Measurements from ENCODE around the gene DOCK4.

Gene DOCK4

GRCh38 chr7:111760043-111760442 lies 446.2 kb downstream of the DOCK4 start:
- DNase-seq (ENCODE audit: low spot score) = no peak

GRCh38 chr7:111758332-111758731 lies 447.9 kb downstream of the DOCK4 start:
- no peak for DNase-seq (ENCODE audit: low spot score)

GRCh38 chr7:111756687-111757178 lies 449.5 kb downstream of the DOCK4 start:
- no peak for DNase-seq (ENCODE audit: low spot score)

GRCh38 chr7:111755383-111755782 lies 450.8 kb downstream of the DOCK4 start:
- DNase-seq (ENCODE audit: low spot score) = no peak

GRCh38 chr7:111753968-111754367 lies 452.2 kb downstream of the DOCK4 start:
- DNase-seq (ENCODE audit: low spot score) = no peak

GRCh38 chr7:111752022-111752582 lies 454.1 kb downstream of the DOCK4 start:
- no peak for DNase-seq (ENCODE audit: low spot score)

- DNase-seq (ENCODE audit: low spot score) = no peak
Measured at GRCh38 chr7:111750878-111751277, 455.3 kb downstream of the DOCK4 start.

- no peak for DNase-seq (ENCODE audit: low spot score)
Measured at GRCh38 chr7:111750228-111750627, 456.0 kb downstream of the DOCK4 start.

- DNase-seq (ENCODE audit: low spot score) = no peak
Measured at GRCh38 chr7:111749625-111750024, 456.6 kb downstream of the DOCK4 start.

- no peak for DNase-seq (ENCODE audit: low spot score)
Measured at GRCh38 chr7:111747718-111748117, 458.5 kb downstream of the DOCK4 start.

- no peak for DNase-seq (ENCODE audit: low spot score)
Measured at GRCh38 chr7:111746950-111747349, 459.2 kb downstream of the DOCK4 start.

- no peak for DNase-seq (ENCODE audit: low spot score)
Measured at GRCh38 chr7:111744501-111745155, 461.6 kb downstream of the DOCK4 start.

GRCh38 chr7:111743244-111743847 lies 462.9 kb downstream of the DOCK4 start:
- DNase-seq (ENCODE audit: low spot score) = no peak

- DNase-seq (ENCODE audit: low spot score) = no peak
Measured at GRCh38 chr7:111741811-111742240, 464.4 kb downstream of the DOCK4 start.

- no peak for DNase-seq (ENCODE audit: low spot score)
Measured at GRCh38 chr7:111740942-111741341, 465.3 kb downstream of the DOCK4 start.

GRCh38 chr7:111736552-111736874 lies 469.7 kb downstream of the DOCK4 start:
- no peak for DNase-seq (ENCODE audit: low spot score)

GRCh38 chr7:111735661-111736551 lies 470.3 kb downstream of the DOCK4 start:
- DNase-seq (ENCODE audit: low spot score) = no peak

- DNase-seq (ENCODE audit: low spot score) = no peak
Measured at GRCh38 chr7:111734954-111735660, 471.1 kb downstream of the DOCK4 start.

- DNase-seq (ENCODE audit: low spot score) = no peak
Measured at GRCh38 chr7:111732923-111733322, 473.3 kb downstream of the DOCK4 start.

GRCh38 chr7:111730476-111731300 lies 475.5 kb downstream of the DOCK4 start:
- no peak for DNase-seq (ENCODE audit: low spot score)

- DNase-seq (ENCODE audit: low spot score) = no peak
Measured at GRCh38 chr7:111730057-111730456, 476.1 kb downstream of the DOCK4 start.

All from left forelimb (tissue), 1 donor.